Testis (tissue), 5 donors: ENCODE data around the gene ODAPH. TPM values are rescaled to one million over a fixed set of nuclear protein-coding genes. Genes with fewer than 3 reads are reported as not detected.
"Not testable (repeated sequence)": the region's sequence is repeated elsewhere in the genome, so short reads cannot be mapped to it uniquely, and the experiment has no call there.

ENCODE experiments used
- DNase-seq: peaks from one replicate; pipeline ENCODE4 v3.0.0-alpha.2; 2019
- H3K27ac ChIP-seq, 2 donors: fragments of 200-600 bp; sonication (generic); one replicate each; pipeline ENCODE4 v1.5.1; 2019
- H3K27me3 ChIP-seq: fragments of 200-600 bp; sonication (generic); one replicate; pipeline ENCODE4 v1.5.1; 2019
- H3K36me3 ChIP-seq: fragments of 200-600 bp; sonication (generic); one replicate; pipeline ENCODE4 v1.5.1; 2017; ENCODE audit warnings: low read depth; ENCODE audit errors: missing control alignments
- H3K4me1 ChIP-seq: fragments of 200-600 bp; sonication (generic); one replicate; pipeline ENCODE4 v1.5.1; 2019
- H3K4me3 ChIP-seq, 2 donors: fragments of 200-600 bp; sonication (generic); one replicate each; pipeline ENCODE4 v1.5.1; 2017 to 2019
- H3K9me3 ChIP-seq: fragments of 200-600 bp; sonication (generic); one replicate; pipeline ENCODE4 v1.5.1; 2017
- CTCF ChIP-seq, 3 experiments: fragments of 450-650 bp in 2 of 3; fragments of 200-600 bp in 1 of 3; sonication (generic) in 1 of 3; IDR thresholded peaks; one replicate each; pipeline ENCODE4 v1.5.1; 2016 to 2019; ENCODE audit warnings: antibody characterized with exemption in 3 of 3, mild to moderate bottlenecking in 2 of 3, moderate library complexity in 1 of 3
- POLR2A ChIP-seq: fragments of 450-650 bp; IDR thresholded peaks from one replicate; pipeline ENCODE4 v1.6.1; 2017; ENCODE audit warnings: antibody characterized with exemption, mild to moderate bottlenecking, moderate library complexity
- WGBS, 2 donors: methylation state at CpG; one replicate each; pipeline ENCODE4 v1.1.5; 2018; 5-methylcytosine and 5-hydroxymethylcytosine counted together
- intact Hi-C: fragments of 100-400 bp; cut with DNase I; formaldehyde crosslinking; loops from one replicate; pipeline ENCODE4 v1.15.1; 2023; ENCODE audit warnings: low total_unique reads
- long read RNA-seq, 2 donors: transcript quantifications; one replicate each; lab custom pipeline, GENCODE V29; 2026
- polyA plus RNA-seq: library from polyadenylated mRNA; stranded (reverse); fragments of 350-450 nt; fragmentation: Illumina TruSeq; extraction: RNeasy Lipid Tissue Mini Kit (QIAGEN cat#74804); gene quantifications from one replicate; pipeline ENCODE4 v1.2.3, GENCODE V29; 2014; ENCODE audit warnings: low read depth, low replicate concordance; ENCODE audit not compliant: insufficient read depth
- total RNA-seq, 2 donors: library from RNA; depleted of rRNA; stranded (reverse); fragments of >200 nt; gene quantifications; one replicate each; pipeline ENCODE4 v1.2.3, GENCODE V29; 2016

Gene ODAPH
- not detected for total RNA-seq
- polyA plus RNA-seq, result not detected
- long read RNA-seq, donor 1, result 0 reads
- long read RNA-seq, donor 2, result 0 reads

- WGBS, 2 donors, result 64 to 72% methylated on average over 9 of the region's 9 CpGs
- intact Hi-C loops, result no loop called here
- Histone ChIP-seq H3K27me3 (no peaks in the 10 kb centered on the region), H3K4me1 (no peaks in the 10 kb centered on the region), H3K9me3 (no peaks in the 10 kb centered on the region), H3K4me3 (no peak within 1 kb of the TSS), H3K27ac (no peak within 1 kb of the TSS), H3K36me3 (no peaks in the 10 kb centered on the region)
- no peak for DNase-seq
- TF ChIP-seq POLR2A (no peak), CTCF (IDR thresholded peaks at IDR 0.05) (no peak)
Measured at GRCh38 chr4:75555294-75556164, at the start of gene ODAPH. TSS of gene ODAPH (plus strand) at chr4:75556066. CDS start at chr4:75556083, 17 bp downstream.

- peaks cover 10% of the 10 kb centered on the region for H3K4me1 ChIP-seq
- intact Hi-C loops, H3K27ac ChIP-seq, DNase-seq, H3K4me3 ChIP-seq, H3K36me3 ChIP-seq, H3K27me3 ChIP-seq, H3K9me3 ChIP-seq: not testable (repeated sequence)
- 78 to 83% methylated on average over 4 of the region's 4 CpGs for WGBS, 2 donors
Measured at GRCh38 chr4:75509592-75509991, 46.3 kb upstream of the ODAPH start.

- H3K4me3 ChIP-seq, result no peak overlapping the region
- TF ChIP-seq CTCF (IDR thresholded peaks at IDR 0.05) (no peak), POLR2A (no peak)
- DNase-seq, result no peak
- intact Hi-C loops, result loop anchor here (5.0 kb wide), 1 partner anchor 580 kb away; the partner anchor contains the start of gene PARM1
- H3K4me1 ChIP-seq, result peaks cover 10% of the 10 kb centered on the region
- no peaks in the 10 kb centered on the region for H3K36me3 ChIP-seq
- WGBS, 2 donors, result 54 to 60% methylated on average over 3 of the region's 3 CpGs
- H3K27ac ChIP-seq, result peak overlapping the region in 1 of 2 donors; percentile 12
- H3K9me3 ChIP-seq, result no peaks in the 10 kb centered on the region
- H3K27me3 ChIP-seq, result no peaks in the 10 kb centered on the region
Measured at GRCh38 chr4:75511841-75512240, 44.0 kb upstream of the ODAPH start.

GRCh38 chr4:75512386-75513211, 43.3 kb upstream of the ODAPH start:
- H3K9me3 ChIP-seq, result no peaks in the 10 kb centered on the region
- H3K4me3 ChIP-seq, result peak overlapping the region in 1 of 2 donors; percentile 79
- WGBS, 2 donors, result 38 to 40% methylated on average over 6 of the region's 6 CpGs
- TF ChIP-seq CTCF (IDR thresholded peaks at IDR 0.05), result no peak
- no peak for TF ChIP-seq POLR2A
- no peaks in the 10 kb centered on the region for H3K27me3 ChIP-seq
- DNase-seq, result no peak
- peaks cover 10% of the 10 kb centered on the region for H3K4me1 ChIP-seq
- peak overlapping the region in 1 of 2 donors; percentile 96 for H3K27ac ChIP-seq
- intact Hi-C loops, result loop anchor here (5.0 kb wide), 1 partner anchor 580 kb away; the partner anchor contains the start of gene PARM1
- no peaks in the 10 kb centered on the region for H3K36me3 ChIP-seq
